Fibroblast of skin of right quadriceps (primary cell): Measurements from ENCODE around the gene OR2T5.
"Not testable (repeated sequence)": the region's sequence is repeated elsewhere in the genome, so short reads cannot be mapped to it uniquely, and the experiment has no call there.

Experiments used
- DNase-seq: peaks from one replicate; pipeline ENCODE4 v3.0.0-alpha.2; 2013

Gene OR2T5

DNA sequence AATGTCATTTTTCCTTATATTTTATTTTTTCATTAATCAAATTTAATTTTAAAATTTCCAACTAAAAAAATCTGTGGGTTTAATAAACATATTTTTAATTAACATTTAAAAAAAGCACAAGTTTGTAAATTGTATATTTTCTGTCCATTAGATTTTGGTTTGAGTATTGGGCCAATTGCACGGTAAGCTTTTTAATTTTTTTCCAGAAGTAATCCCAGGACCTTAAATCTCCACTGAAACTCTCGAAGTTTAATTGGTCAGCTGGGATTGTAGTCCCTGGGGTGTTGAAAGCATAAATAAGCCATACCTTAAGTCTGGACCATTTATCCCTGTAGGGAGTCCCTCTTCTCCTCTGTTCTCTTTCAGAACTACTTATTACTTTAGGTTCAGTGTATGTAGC lies 19.4 kb downstream of the OR2T5 start, which contains the start of gene OR2G6:
Gene OR2G6, plus strand, starts transcription at position 301 of the 400 bp plus-strand sequence. CDS start 13,574 bp downstream, outside the sequence.
- DNase-seq: not testable (repeated sequence)

- not testable (repeated sequence) for DNase-seq
Observed at GRCh38 chr1:248510217-248510616, 21.8 kb downstream of the OR2T5 start.

GRCh38 chr1:248521856-248522255 lies 33.5 kb downstream of the OR2T5 start:
- DNase-seq: no peak

DNA sequence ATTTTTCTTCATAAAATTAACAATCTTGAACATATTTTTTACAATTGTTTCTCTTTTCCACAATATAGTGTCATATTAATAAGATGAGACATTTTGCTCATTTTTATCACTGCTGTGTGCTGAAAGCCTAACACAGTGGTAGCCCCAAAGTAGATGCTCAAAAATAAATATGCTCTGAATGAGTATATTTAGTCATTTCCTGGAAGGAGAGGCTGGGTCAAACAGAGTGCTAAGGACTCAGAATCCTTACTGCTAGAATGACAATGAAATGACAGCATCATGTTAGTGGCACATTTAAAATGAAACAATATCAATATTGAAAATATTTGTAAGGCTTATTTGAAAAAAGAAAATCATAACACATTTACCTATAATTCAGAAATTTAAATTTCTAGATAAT lies 49.1 kb downstream of the OR2T5 start:
- DNase-seq: not testable (repeated sequence)
